ENCODE results near the gene CYFIP1. TPM values are rescaled to one million over a fixed set of nuclear protein-coding genes. Genes with fewer than 3 reads are reported as not detected.

Gene CYFIP1
- total RNA-seq: 110 TPM

GRCh38 chr15:22980189-22981050 lies at the start of gene CYFIP1:
Gene CYFIP1, minus strand, starts transcription at chr15:22980368. Its CDS starts 33,083 bp downstream, at chr15:22947285.

GRCh38 chr15:22838292-22839042 lies 141.7 kb downstream of the CYFIP1 start, which contains the start of gene NIPA2:
Gene NIPA2, plus strand, starts transcription at chr15:22838666. Its CDS starts 13,066 bp downstream, at chr15:22851732.

Other genes starting within 250 kb of the CYFIP1 start
- 7.6 TPM for gene NIPA1, start 193.7 kb downstream of the CYFIP1 start, total RNA-seq
- 48.5 TPM for gene NIPA2, start 141.7 kb downstream of the CYFIP1 start, total RNA-seq
- gene TUBGCP5, start 59.2 kb upstream of the CYFIP1 start, total RNA-seq: 21.4 TPM
- not detected for gene GOLGA6L1, start 156.5 kb upstream of the CYFIP1 start, total RNA-seq